Thyroid gland (tissue), 4 donors: ENCODE measurements around the gene REXO1. TPM values are rescaled to one million over a fixed set of nuclear protein-coding genes. Genes with fewer than 3 reads are reported as not detected.

Source experiments
- DNase-seq, 2 donors: peaks; one replicate each; pipeline ENCODE4 v3.0.0-alpha.2; 2019
- H3K27ac ChIP-seq, 3 donors: fragments of 200-600 bp; sonication (generic); 1 replicate in 2 of 3; 2 replicates in 1 of 3; pipeline ENCODE4 v1.5.1; 2016 to 2019; ENCODE audit warnings: mild to moderate bottlenecking in 1 of 3, moderate library complexity in 1 of 3
- H3K27me3 ChIP-seq: fragments of 200-600 bp; sonication (generic); one replicate; pipeline ENCODE4 v1.5.1; 2019
- H3K36me3 ChIP-seq, 2 donors: fragments of 200-600 bp; sonication (generic); one replicate each; pipeline ENCODE4 v1.5.1; 2016 to 2019
- H3K4me1 ChIP-seq, 2 donors: fragments of 200-600 bp; sonication (generic); one replicate each; pipeline ENCODE4 v1.5.1; 2017 to 2019
- H3K4me3 ChIP-seq, 3 donors: fragments of 200-600 bp; sonication (generic); replicated peaks in 1 of 3; 1 replicate in 2 of 3; 2 replicates in 1 of 3; pipeline ENCODE4 v1.5.1; 2016; ENCODE audit warnings: mild to moderate bottlenecking in 1 of 3
- H3K9me3 ChIP-seq: fragments of 200-600 bp; sonication (generic); one replicate; pipeline ENCODE4 v1.5.1; 2017
- CTCF ChIP-seq, 6 experiments: fragments of 200-600 bp in 3 of 6; fragments of 450-650 bp in 3 of 6; sonication (generic) in 3 of 6; IDR thresholded peaks; one replicate each; pipeline ENCODE4 v1.5.1; 2016 to 2019; ENCODE audit warnings: antibody characterized with exemption in 6 of 6, mild to moderate bottlenecking in 2 of 6, inconsistent platforms in 1 of 6, moderate library complexity in 1 of 6
- POLR2A ChIP-seq, 2 donors: fragments of 450-650 bp; IDR thresholded peaks; one replicate each; pipeline ENCODE4 v1.6.1; 2017; ENCODE audit warnings: antibody characterized with exemption in 2 of 2, mild to moderate bottlenecking in 2 of 2, moderate library complexity in 1 of 2
- WGBS, 2 donors: methylation state at CpG; one replicate each; pipeline ENCODE4 v1.1.5; 2017; 5-methylcytosine and 5-hydroxymethylcytosine counted together
- intact Hi-C: fragments of 100-400 bp; cut with DNase I; formaldehyde crosslinking; loops from one replicate; pipeline ENCODE4 v1.15.1; 2023
- total RNA-seq, 4 donors: library from RNA; depleted of rRNA; stranded (reverse); fragments of >200 nt; gene quantifications; one replicate each; pipeline ENCODE4 v1.2.3, GENCODE V29; 2016

The REXO1 gene
- total RNA-seq, 4 donors from 2014 or later: 14.0 to 21.8 (median 17.2) TPM

GRCh38 chr19:1862068-1862423 is 13.8 kb upstream of the REXO1 start:
- no peaks in the 10 kb centered on the region for H3K9me3 ChIP-seq
- no peaks in the 10 kb centered on the region for H3K36me3 ChIP-seq
- WGBS, 2 donors: 22 to 26% methylated on average over 19 to 21 of the region's 21 CpGs
- H3K27me3 ChIP-seq: no peaks in the 10 kb centered on the region
- intact Hi-C loops: no loop called here
- peak overlapping the region in 1 of 3 donors; percentile 41 for H3K27ac ChIP-seq
- TF ChIP-seq CTCF (IDR thresholded peaks at IDR 0.05) (no peak), POLR2A (IDR thresholded peaks at IDR 0.05) (no peak)
- H3K4me1 ChIP-seq: peaks cover 33 to 51% of the 10 kb centered on the region in 2 donors
- DNase-seq: no peak
- peak overlapping the region; percentile 19 to 72 (median 37) for H3K4me3 ChIP-seq

DNA sequence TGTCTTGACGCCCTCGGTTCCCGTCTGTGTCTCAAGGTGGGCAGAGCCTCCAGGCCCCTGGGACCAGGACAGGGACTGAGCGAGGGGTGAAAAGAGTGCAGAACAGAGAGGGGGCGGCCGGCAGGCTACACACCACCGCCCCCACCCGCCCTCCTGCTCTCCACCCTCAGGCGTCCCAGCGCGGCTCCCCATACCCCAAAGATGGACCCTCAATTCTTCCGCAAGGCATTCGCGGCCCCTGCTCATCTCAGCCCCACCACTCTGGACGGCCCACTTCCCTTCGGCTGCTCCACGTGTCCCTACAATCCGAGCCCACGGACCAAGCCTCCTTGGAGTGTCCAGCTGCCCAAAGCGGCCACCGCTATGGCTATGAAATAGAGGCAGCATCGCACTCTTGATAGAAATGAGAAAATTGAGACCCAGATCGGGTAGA is 13.3 kb upstream of the REXO1 start:
- intact Hi-C loops: no loop called here
- H3K27me3 ChIP-seq: no peaks in the 10 kb centered on the region
- TF ChIP-seq POLR2A (IDR thresholded peaks at IDR 0.05): no peak
- TF ChIP-seq CTCF (IDR thresholded peaks at IDR 0.05): no peak
- DNase-seq: no peak
- H3K27ac ChIP-seq: peak overlapping the region in 1 of 3 donors; percentile 41
- H3K36me3 ChIP-seq: no peaks in the 10 kb centered on the region
- H3K4me3 ChIP-seq: peak overlapping the region in 1 of 3 donors; percentile 19
- no peaks in the 10 kb centered on the region for H3K9me3 ChIP-seq
- WGBS, 2 donors: 61 to 63% methylated on average over 21 to 23 of the region's 23 CpGs
- peaks cover 34 to 55% of the 10 kb centered on the region in 2 donors for H3K4me1 ChIP-seq

DNA sequence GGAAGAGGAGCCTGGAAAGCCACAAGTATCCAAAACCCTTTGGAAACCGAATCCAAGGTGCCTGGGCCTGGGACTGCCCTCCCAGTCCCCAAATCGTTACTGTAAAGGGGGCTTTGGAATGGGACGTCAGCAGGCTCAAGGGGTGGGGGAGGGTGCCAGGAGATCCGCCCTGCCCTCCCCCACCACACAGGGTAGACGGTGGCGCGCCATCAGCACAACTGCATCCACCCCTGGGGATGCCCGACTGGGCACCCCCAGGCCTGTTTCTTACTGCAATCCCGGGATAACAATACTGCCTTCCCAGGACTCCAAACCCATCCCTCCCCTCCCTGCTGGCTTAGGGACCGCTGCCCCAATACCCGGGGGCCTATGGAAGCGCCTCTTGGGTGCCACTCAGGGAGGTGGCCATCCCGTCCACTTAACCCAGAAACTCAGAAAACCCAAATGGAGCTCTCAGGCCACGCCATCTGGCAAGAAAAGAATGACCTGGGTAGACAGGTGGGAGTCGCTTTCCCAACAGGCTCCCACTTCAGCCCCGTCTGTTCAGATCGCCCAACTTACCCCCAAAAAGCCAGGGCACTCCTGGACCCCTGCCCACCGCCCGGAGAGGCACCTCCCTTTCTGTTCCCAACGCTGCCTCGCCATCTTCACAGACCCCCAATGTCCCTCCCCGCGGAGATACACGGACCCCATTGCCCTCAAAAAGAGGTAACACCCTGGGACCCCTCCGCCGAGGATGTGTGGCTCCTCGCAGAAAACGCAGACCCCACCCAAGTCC is 12.7 kb upstream of the REXO1 start:
- intact Hi-C loops: no loop called here
- Histone ChIP-seq H3K9me3 (no peaks in the 10 kb centered on the region), H3K27ac (no peak overlapping the region), H3K27me3 (no peaks in the 10 kb centered on the region), H3K36me3 (no peaks in the 10 kb centered on the region), H3K4me3 (no peak overlapping the region), H3K4me1 (peaks cover 34 to 61% of the 10 kb centered on the region in 2 donors)
- WGBS, 2 donors: 68 to 69% methylated on average over 25 to 26 of the region's 28 CpGs
- no peak for DNase-seq
- TF ChIP-seq POLR2A (IDR thresholded peaks at IDR 0.05) (no peak), CTCF (IDR thresholded peaks at IDR 0.05) (no peak)

- no peaks in the 10 kb centered on the region for H3K27me3 ChIP-seq
- no peak overlapping the region for H3K4me3 ChIP-seq
- H3K36me3 ChIP-seq: no peaks in the 10 kb centered on the region
- 0 to 26% methylated on average over 3 to 20 of the region's 32 CpGs for WGBS, 2 donors
- H3K9me3 ChIP-seq: no peaks in the 10 kb centered on the region
- H3K4me1 ChIP-seq: peaks cover 34 to 64% of the 10 kb centered on the region in 2 donors
- TF ChIP-seq POLR2A (IDR thresholded peaks at IDR 0.05) (no peak), CTCF (IDR thresholded peaks at IDR 0.05) (no peak)
- H3K27ac ChIP-seq: no peak overlapping the region
- intact Hi-C loops: no loop called here
- DNase-seq: peak; percentile 50 to 73
Observed at GRCh38 chr19:1860042-1860775, 11.9 kb upstream of the REXO1 start.

DNA sequence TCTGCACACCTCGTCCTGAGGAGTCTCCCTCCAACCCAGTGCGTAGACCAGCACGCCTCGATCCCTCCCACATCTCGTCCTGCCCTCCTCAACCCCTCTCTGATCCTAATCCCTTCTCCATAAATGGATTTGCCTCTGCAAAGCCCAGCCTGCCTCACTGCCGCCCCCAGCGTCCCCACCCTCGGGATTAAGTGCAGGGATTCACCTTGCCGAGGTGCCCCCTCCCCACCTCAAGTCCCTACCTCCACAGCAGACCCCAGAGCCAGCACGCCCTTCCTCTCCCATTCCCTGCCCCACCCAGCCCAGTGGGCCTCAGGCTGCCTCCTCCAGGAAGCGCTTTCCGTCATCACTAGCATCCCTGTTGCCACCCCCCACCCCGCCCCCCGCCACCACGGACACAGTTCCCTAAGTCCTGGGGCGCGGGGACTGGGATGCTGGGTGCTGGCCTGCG is 11.1 kb upstream of the REXO1 start:
- H3K27me3 ChIP-seq: no peaks in the 10 kb centered on the region
- no peaks in the 10 kb centered on the region for H3K9me3 ChIP-seq
- H3K4me1 ChIP-seq: peaks cover 29 to 59% of the 10 kb centered on the region in 2 donors
- no peak for TF ChIP-seq POLR2A (IDR thresholded peaks at IDR 0.05)
- no peak for TF ChIP-seq CTCF (IDR thresholded peaks at IDR 0.05)
- intact Hi-C loops: no loop called here
- H3K4me3 ChIP-seq: no peak overlapping the region
- DNase-seq: no peak
- no peak overlapping the region for H3K27ac ChIP-seq
- H3K36me3 ChIP-seq: no peaks in the 10 kb centered on the region
- WGBS, 2 donors: 67 to 75% methylated on average over 14 to 16 of the region's 18 CpGs
